Thoracic aorta (tissue), 2 donors: ENCODE results near the gene GJB1. TPM values are rescaled to one million over a fixed set of nuclear protein-coding genes. Genes with fewer than 3 reads are reported as not detected.

Experiments
- ATAC-seq: fragments of 150-250 bp; one replicate; pipeline ENCODE4 v1.8.0; 2017; ENCODE audit warnings: low read depth; ENCODE audit not compliant: insufficient number of reproducible peaks, low FRiP score
- DNase-seq: peaks from one replicate; pipeline ENCODE4 v3.0.0-alpha.2; 2020; ENCODE audit warnings: low spot score
- H3K27ac ChIP-seq, 2 donors: fragments of 200-600 bp; sonication (generic); 1 replicate in 1 of 2; 2 replicates in 1 of 2; pipeline ENCODE4 v1.5.1; 2016; ENCODE audit warnings: mild to moderate bottlenecking in 2 of 2, moderate library complexity in 2 of 2
- H3K27me3 ChIP-seq: fragments of 200-600 bp; sonication (generic); replicated peaks from 2 replicates; pipeline ENCODE4 v1.6.0; 2016; ENCODE audit warnings: mild to moderate bottlenecking; ENCODE audit not compliant: insufficient read depth
- H3K36me3 ChIP-seq: fragments of 200-600 bp; sonication (generic); one replicate; pipeline ENCODE4 v1.5.1; 2016
- H3K4me1 ChIP-seq, 2 donors: fragments of 200-600 bp; sonication (generic); 1 replicate in 1 of 2; 2 replicates in 1 of 2; pipeline versions ENCODE4 v1.5.1 to v1.6.0; 2016; ENCODE audit warnings: low read depth in 2 of 2, mild to moderate bottlenecking in 1 of 2; ENCODE audit not compliant: control insufficient read depth in 1 of 2
- H3K4me3 ChIP-seq: fragments of 200-600 bp; sonication (generic); 2 replicates; pipeline ENCODE4 v1.5.1; 2016; ENCODE audit warnings: mild to moderate bottlenecking
- H3K9me3 ChIP-seq: fragments of 200-600 bp; sonication (generic); 2 replicates; pipeline ENCODE4 v1.5.1; 2016
- total RNA-seq, 2 donors: library from RNA; depleted of rRNA; stranded (reverse); fragments of >200 nt; gene quantifications; one replicate each; pipeline versions ENCODE4 v1.1.0 to v1.2.3, GENCODE V29; 2016
- TF ChIP-seq, protein P1 (sequence below): fragments of 200-600 bp; sonication (generic); IDR thresholded peaks from one replicate; pipeline ENCODE4 v1.5.1; 2019; ENCODE audit warnings: antibody characterized with exemption

GJB1 gene
- total RNA-seq, 2 donors from 2014 or later = not detected

DNA sequence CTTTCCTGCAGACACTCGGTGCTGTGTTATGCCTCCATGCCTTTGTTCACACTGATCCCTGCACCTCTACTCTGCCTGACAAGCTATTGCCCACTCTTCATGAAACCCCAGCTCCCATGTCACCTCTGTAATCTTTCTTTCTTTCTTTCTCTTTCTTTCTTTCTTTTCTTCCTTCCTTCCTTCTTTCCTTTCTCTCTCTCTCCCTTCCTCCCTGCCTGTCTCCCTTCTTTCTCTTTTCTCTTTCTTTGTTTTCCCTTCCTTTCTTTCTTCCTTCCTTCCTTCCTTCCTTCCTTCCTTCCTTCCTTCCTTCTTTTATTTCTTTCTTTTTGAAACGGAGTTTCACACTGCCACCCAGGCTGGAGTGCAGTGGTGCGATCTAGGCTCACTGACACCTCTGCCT lies 12.5 kb downstream of the GJB1 start:
- no peak for ATAC-seq
- Histone ChIP-seq H3K9me3 (no peaks in the 10 kb centered on the region), H3K4me1 (no peaks in the 10 kb centered on the region), H3K4me3 (no peak overlapping the region), H3K36me3 (no peaks in the 10 kb centered on the region), H3K27me3 (no peaks in the 10 kb centered on the region), H3K27ac (no peak overlapping the region)
- TF ChIP-seq, protein P1, sequence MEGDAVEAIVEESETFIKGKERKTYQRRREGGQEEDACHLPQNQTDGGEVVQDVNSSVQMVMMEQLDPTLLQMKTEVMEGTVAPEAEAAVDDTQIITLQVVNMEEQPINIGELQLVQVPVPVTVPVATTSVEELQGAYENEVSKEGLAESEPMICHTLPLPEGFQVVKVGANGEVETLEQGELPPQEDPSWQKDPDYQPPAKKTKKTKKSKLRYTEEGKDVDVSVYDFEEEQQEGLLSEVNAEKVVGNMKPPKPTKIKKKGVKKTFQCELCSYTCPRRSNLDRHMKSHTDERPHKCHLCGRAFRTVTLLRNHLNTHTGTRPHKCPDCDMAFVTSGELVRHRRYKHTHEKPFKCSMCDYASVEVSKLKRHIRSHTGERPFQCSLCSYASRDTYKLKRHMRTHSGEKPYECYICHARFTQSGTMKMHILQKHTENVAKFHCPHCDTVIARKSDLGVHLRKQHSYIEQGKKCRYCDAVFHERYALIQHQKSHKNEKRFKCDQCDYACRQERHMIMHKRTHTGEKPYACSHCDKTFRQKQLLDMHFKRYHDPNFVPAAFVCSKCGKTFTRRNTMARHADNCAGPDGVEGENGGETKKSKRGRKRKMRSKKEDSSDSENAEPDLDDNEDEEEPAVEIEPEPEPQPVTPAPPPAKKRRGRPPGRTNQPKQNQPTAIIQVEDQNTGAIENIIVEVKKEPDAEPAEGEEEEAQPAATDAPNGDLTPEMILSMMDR = no peak
- no peak for DNase-seq

DNA sequence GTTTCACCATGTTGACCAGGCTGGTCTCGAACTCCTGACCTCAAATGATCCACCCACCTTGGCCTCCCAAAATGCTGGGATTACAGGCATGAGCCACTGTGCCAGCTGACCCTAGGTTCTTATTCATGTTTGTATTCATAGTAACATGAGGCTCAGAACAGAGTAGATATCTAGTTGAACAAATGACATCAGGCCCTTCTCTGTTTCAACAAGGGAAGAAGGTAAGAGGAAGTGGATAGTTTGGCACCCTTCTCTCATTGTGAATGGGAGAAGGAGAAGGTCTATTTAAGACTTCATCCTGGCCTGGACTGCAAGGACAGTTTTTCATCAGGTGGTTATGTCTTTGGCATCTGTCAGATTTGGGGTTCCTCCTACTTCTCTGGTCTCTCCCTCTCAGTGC lies 13.8 kb downstream of the GJB1 start:
- ATAC-seq (no peak), DNase-seq (no peak)
- no peaks in the 10 kb centered on the region for H3K4me1 ChIP-seq
- H3K27me3 ChIP-seq = no peaks in the 10 kb centered on the region
- H3K36me3 ChIP-seq = no peaks in the 10 kb centered on the region
- TF ChIP-seq, protein P1 = no peak
- no peak overlapping the region for H3K4me3 ChIP-seq
- H3K9me3 ChIP-seq = no peaks in the 10 kb centered on the region
- H3K27ac ChIP-seq = no peak overlapping the region

DNA sequence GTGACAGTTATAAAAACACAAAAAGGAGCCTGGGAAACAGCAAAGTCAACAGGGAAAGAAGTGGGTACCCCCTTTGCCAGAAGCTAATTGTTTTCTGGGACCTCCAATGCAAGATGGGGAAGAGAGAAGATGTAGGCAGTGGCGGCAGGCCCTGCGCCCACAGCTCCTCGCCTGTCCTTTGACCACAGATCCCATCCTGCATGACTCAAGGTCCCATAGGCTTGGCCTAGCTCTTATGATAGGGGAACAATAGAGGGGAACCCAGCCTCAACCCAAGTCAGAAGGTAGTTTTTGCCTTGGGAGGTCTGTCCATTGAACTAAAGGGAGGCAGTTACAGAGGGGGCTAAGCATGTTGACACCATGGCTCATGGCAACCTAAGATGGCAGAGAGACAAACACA lies 16.8 kb downstream of the GJB1 start:
- Histone ChIP-seq H3K4me1 (no peaks in the 10 kb centered on the region), H3K9me3 (no peaks in the 10 kb centered on the region), H3K4me3 (no peak overlapping the region), H3K27ac (no peak overlapping the region), H3K27me3 (no peaks in the 10 kb centered on the region), H3K36me3 (peaks cover 6% of the 10 kb centered on the region)
- ATAC-seq (no peak), DNase-seq (no peak)
- TF ChIP-seq, protein P1 = no peak

DNA sequence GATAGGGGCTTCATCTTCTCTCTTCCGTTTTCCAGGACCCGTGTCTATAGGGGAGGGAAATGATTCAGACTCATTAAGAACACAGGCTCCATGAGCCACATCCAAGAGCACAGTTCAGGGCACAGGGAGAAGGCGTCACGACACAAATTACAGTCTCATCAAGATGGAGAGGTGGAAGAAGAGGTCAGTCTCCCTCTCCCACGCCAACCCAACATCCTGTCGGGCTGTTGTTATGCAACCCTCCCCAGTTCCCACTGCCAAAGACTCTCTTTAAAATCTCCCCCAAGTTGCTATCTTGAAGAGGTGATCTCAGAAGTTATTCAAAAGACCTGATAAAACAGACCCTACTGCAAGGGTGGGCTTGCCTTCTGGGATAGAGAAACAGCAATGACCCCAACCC lies 18.3 kb downstream of the GJB1 start:
- peaks cover 8% of the 10 kb centered on the region for H3K36me3 ChIP-seq
- DNase-seq = no peak
- TF ChIP-seq, protein P1 = no peak
- no peak for ATAC-seq
- H3K27me3 ChIP-seq = no peaks in the 10 kb centered on the region
- no peak overlapping the region for H3K27ac ChIP-seq
- no peak overlapping the region for H3K4me3 ChIP-seq
- no peaks in the 10 kb centered on the region for H3K4me1 ChIP-seq
- H3K9me3 ChIP-seq = no peaks in the 10 kb centered on the region

DNA sequence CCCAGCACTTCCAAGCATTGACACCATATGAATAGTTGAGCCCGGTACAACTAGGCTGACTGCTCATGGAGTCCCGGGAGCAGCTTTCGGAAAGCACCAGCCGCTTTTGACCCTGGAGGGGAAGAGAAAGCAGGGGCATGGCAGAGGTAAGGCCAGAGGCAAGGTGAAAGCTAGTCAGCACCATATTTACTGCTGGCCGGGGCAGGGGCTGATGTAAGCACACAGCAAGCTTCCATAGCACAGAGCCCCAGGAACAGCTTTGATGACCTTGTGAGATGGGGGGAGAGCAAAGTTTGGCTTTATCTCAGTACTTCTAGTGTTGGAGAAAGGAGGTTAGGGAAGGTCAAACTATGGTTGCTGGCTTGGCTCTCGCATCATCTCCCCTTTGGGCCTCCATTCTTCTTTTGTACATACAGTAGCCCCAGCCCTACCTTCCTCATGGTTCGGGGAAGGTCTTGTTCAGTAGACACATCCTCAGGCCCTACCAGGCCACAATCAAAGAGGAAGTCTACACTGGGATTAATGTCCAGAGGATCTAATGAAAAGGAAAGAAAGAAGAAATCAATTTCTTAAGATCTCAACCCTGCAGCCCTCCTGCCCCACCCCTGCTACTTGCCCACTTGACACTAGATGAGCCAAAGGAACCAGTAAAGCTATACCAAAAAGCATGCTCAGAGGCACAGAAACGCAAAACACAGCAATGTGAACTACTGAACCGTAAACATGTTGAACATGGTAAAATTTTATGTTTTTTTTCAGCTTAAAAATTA lies 21.5 kb downstream of the GJB1 start:
- Histone ChIP-seq H3K27me3 (no peaks in the 10 kb centered on the region), H3K36me3 (peaks cover 25% of the 10 kb centered on the region)

More for the DNA sequence above, 21.5 kb downstream of the GJB1 start:
- H3K4me3 ChIP-seq = no peak overlapping the region
- no peak for ATAC-seq
- no peak for DNase-seq
- no peaks in the 10 kb centered on the region for H3K4me1 ChIP-seq
- no peaks in the 10 kb centered on the region for H3K9me3 ChIP-seq
- H3K27ac ChIP-seq = no peak overlapping the region
- TF ChIP-seq, protein P1 = no peak
